C4-2B (cell line): Measurements from ENCODE around the gene SIX1.

ENCODE experiments used
- H3K27ac ChIP-seq: fragments of 450-650 bp; 2 replicates; pipeline ENCODE4 v1.5.1; 2017
- ZFX ChIP-seq: fragments of 450-650 bp; IDR thresholded peaks from 2 replicates; pipeline ENCODE4 v1.6.1; 2017
- TF ChIP-seq, protein P1 (sequence below): fragments of 450-650 bp; conservative IDR thresholded peaks from 2 replicates; pipeline ENCODE4 v1.5.1; 2017; ENCODE audit warnings: mild to moderate bottlenecking

SIX1 gene

DNA sequence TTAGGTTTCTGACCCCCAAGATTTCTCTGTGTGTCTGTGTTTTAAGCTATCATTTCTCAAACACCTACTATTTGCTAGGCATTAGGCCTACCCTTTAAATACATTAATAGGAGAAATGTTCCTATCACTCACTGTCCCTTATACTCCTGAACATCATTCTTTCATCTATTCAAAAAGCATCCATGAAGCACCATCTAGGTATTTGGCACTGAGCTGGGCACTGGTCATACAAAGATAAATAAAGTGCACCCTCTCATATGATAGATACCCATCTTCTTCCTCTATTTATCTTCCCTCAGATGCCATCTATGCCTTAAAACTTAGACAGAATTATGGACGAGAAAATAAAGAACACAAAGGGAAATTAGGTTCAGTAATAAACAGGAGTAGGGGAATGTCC is 20.4 kb downstream of the SIX1 start:
- no peak overlapping the region for H3K27ac ChIP-seq
- no peak for TF ChIP-seq ZFX
- TF ChIP-seq, protein P1, sequence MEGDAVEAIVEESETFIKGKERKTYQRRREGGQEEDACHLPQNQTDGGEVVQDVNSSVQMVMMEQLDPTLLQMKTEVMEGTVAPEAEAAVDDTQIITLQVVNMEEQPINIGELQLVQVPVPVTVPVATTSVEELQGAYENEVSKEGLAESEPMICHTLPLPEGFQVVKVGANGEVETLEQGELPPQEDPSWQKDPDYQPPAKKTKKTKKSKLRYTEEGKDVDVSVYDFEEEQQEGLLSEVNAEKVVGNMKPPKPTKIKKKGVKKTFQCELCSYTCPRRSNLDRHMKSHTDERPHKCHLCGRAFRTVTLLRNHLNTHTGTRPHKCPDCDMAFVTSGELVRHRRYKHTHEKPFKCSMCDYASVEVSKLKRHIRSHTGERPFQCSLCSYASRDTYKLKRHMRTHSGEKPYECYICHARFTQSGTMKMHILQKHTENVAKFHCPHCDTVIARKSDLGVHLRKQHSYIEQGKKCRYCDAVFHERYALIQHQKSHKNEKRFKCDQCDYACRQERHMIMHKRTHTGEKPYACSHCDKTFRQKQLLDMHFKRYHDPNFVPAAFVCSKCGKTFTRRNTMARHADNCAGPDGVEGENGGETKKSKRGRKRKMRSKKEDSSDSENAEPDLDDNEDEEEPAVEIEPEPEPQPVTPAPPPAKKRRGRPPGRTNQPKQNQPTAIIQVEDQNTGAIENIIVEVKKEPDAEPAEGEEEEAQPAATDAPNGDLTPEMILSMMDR = no peak

GRCh38 chr14:60622917-60623257 is 26.4 kb downstream of the SIX1 start:
- TF ChIP-seq, protein P1 = no peak
- no peak for TF ChIP-seq ZFX
- H3K27ac ChIP-seq = peak overlapping the region; percentile 44; the same call in 1 of the 2 replicates

GRCh38 chr14:60622210-60622916 is 26.9 kb downstream of the SIX1 start:
- H3K27ac ChIP-seq = peak overlapping the region; percentile 73; the same call in 1 of the 2 replicates
- TF ChIP-seq ZFX = no peak
- TF ChIP-seq, protein P1 = no peak

DNA sequence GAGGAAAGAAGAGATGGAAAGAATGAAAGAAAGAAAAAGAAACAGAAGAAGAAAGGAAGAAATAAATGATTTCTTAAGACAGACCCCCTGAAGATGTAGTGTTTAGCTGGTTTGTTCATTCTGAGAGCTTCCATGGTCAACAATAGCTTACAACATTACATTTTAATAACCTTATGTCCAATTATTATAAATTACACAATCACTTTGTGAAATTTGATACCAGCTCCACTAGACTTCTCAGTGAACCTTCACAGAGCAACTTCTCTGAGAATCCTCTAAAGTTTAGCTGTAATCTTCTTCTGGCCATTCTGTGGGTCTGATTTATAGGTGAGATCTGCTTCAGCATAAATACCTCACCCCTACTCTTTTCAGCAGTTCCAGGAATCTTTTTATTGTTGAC is 27.9 kb downstream of the SIX1 start:
- H3K27ac ChIP-seq = peak overlapping the region; percentile 73; the same call in 1 of the 2 replicates
- TF ChIP-seq, protein P1 = no peak
- no peak for TF ChIP-seq ZFX

- TF ChIP-seq, protein P1 = no peak
- TF ChIP-seq ZFX = no peak
Measured at GRCh38 chr14:60618241-60618640, 31.0 kb downstream of the SIX1 start.

GRCh38 chr14:60616461-60616959 is 32.8 kb downstream of the SIX1 start:
- TF ChIP-seq ZFX = no peak
- TF ChIP-seq, protein P1 = no peak
- H3K27ac ChIP-seq = peak overlapping the region; percentile 85; the same call in 1 of the 2 replicates

More at GRCh38 chr14:60618241-60618640, 31.0 kb downstream of the SIX1 start:
- peak overlapping the region; percentile 91 for H3K27ac ChIP-seq

DNA sequence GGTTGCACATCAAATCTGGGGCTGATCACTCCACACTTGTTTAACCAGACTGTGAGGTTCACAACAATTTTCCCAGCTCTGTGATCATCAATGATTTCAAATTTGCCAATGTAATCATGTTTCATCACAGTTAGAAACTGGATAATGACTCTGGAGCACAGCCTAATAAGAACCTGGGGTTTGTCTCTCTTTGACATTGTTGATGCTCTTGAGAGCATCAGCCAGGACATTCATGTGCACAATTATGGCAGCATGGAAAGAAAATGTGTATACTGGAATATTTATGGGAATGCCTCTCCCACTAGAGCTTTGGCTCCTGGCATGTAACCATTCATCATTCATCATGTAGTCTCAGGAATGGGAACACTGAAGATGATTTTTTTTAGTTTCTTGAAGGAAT is 47.0 kb downstream of the SIX1 start:
- TF ChIP-seq ZFX = no peak
- TF ChIP-seq, protein P1 = no peak
- H3K27ac ChIP-seq = no peak overlapping the region
